ENCODE results near the gene SARDH.

- TF ChIP-seq CTCF (IDR thresholded peaks at IDR 0.05; ENCODE audit: low read depth, low read length) (no peak), POLR2A (IDR thresholded peaks at IDR 0.05; ENCODE audit: extremely low read depth, insufficient read length) (no peak), MYC (IDR thresholded peaks at IDR 0.05; ENCODE audit: low read depth, low read length) (no peak), MAX (IDR thresholded peaks at IDR 0.05; ENCODE audit: low read depth, low read length) (no peak)
Measured at GRCh38 chr9:133615606-133616188, 122.5 kb downstream of the SARDH start.

Measured in NB4 (cell line).